DOHH2 (cell line): ENCODE measurements around the gene PPP2R2C.

Experiments used
- CTCF ChIP-seq: fragments of 200-600 bp; sonication (generic); IDR thresholded peaks from one replicate; pipeline ENCODE4 v1.5.1; 2014; ENCODE audit warnings: antibody characterized with exemption, mild to moderate bottlenecking, low read depth, low read length; ENCODE audit not compliant: poor library complexity, severe bottlenecking
- EZH2phosphoT487 ChIP-seq: fragments of 200-600 bp; sonication (generic); IDR thresholded peaks from 2 replicates; pipeline ENCODE4 v1.6.1; 2017; ENCODE audit warnings: borderline replicate concordance, mild to moderate bottlenecking, antibody characterized with exemption, low read length, moderate library complexity, mixed read lengths

GRCh38 chr4:6393544-6394475 lies 78.6 kb downstream of the PPP2R2C start:
- no peak for TF ChIP-seq CTCF
- TF ChIP-seq EZH2phosphoT487 = no peak
